CD14-positive monocyte (primary cell): ENCODE measurements around the gene SLC2A4RG. TPM values are rescaled to one million over a fixed set of nuclear protein-coding genes. Genes with fewer than 3 reads are reported as not detected.

Experiments used
- DNase-seq, 3 donors: peaks; one replicate each; pipeline ENCODE4 v3.0.0-alpha.2; 2011 to 2022
- H2AFZ ChIP-seq: 2 replicates; pipeline ENCODE4 v1.6.0; 2012; ENCODE audit warnings: mild to moderate bottlenecking, low read depth, low read length, inconsistent platforms; ENCODE audit not compliant: insufficient read depth, poor library complexity, severe bottlenecking
- H3K27ac ChIP-seq, 2 donors: 1 replicate in 1 of 2; 2 replicates in 1 of 2; pipeline ENCODE4 v1.5.1; 2012 to 2013; ENCODE audit warnings: low read length in 2 of 2, control low read depth in 1 of 2, inconsistent platforms in 1 of 2, low read depth in 1 of 2, mild to moderate bottlenecking in 1 of 2
- H3K27me3 ChIP-seq, 2 donors: one replicate each; pipeline versions ENCODE4 v1.6.0 to v1.6.1; 2011 to 2013; ENCODE audit warnings: low read length in 2 of 2; ENCODE audit not compliant: control insufficient read depth in 2 of 2, insufficient read depth in 2 of 2
- H3K36me3 ChIP-seq, 2 donors: replicated peaks in 1 of 2; 1 replicate in 1 of 2; 2 replicates in 1 of 2; pipeline versions ENCODE4 v1.5.1 to v1.6.1; 2012 to 2013; ENCODE audit warnings: low read length in 2 of 2, control low read depth in 1 of 2, inconsistent platforms in 1 of 2, mild to moderate bottlenecking in 1 of 2; ENCODE audit not compliant: insufficient read depth in 2 of 2, control insufficient read depth in 1 of 2
- H3K4me1 ChIP-seq, 2 donors: 1 replicate in 1 of 2; 2 replicates in 1 of 2; pipeline versions ENCODE4 v1.5.1 to v1.6.1; 2012 to 2013; ENCODE audit warnings: low read length in 2 of 2, control low read depth in 1 of 2, inconsistent platforms in 1 of 2, mild to moderate bottlenecking in 1 of 2, moderate library complexity in 1 of 2; ENCODE audit not compliant: insufficient read depth in 2 of 2, control insufficient read depth in 1 of 2
- H3K4me2 ChIP-seq: replicated peaks from 2 replicates; pipeline ENCODE3; 2012; ENCODE audit warnings: low read length, moderate library complexity, mild to moderate bottlenecking; ENCODE audit not compliant: poor library complexity, severe bottlenecking; ENCODE audit errors: extremely low read depth
- H3K4me3 ChIP-seq, 3 experiments: fragments of 200-600 bp in 1 of 3; sonication (generic) in 1 of 3; replicated peaks in 1 of 3; 1 replicate in 2 of 3; 2 replicates in 1 of 3; pipeline ENCODE4 v1.5.1; 2011 to 2013; ENCODE audit warnings: low read length in 3 of 3, mild to moderate bottlenecking in 3 of 3, control low read depth in 2 of 3, low read depth in 2 of 3, inconsistent platforms in 1 of 3, moderate library complexity in 1 of 3
- H3K79me2 ChIP-seq: 2 replicates; pipeline ENCODE4 v1.6.0; 2012; ENCODE audit warnings: mild to moderate bottlenecking, control low read depth, inconsistent platforms, low read length, moderate library complexity; ENCODE audit not compliant: insufficient read depth
- H3K9ac ChIP-seq: 2 replicates; pipeline ENCODE4 v1.6.0; 2017; ENCODE audit warnings: low read length, mild to moderate bottlenecking; ENCODE audit not compliant: insufficient read depth, poor library complexity, severe bottlenecking
- H3K9me3 ChIP-seq, 2 donors: replicated peaks in 1 of 2; 1 replicate in 1 of 2; 2 replicates in 1 of 2; pipeline versions ENCODE4 v1.5.1 to v1.6.1; 2012 to 2013; ENCODE audit warnings: low read length in 2 of 2, control low read depth in 1 of 2; ENCODE audit not compliant: control insufficient read depth in 1 of 2, insufficient read depth in 1 of 2
- H4K20me1 ChIP-seq: 2 replicates; pipeline ENCODE4 v1.6.0; 2012; ENCODE audit warnings: mild to moderate bottlenecking, low read length, control low read depth, moderate library complexity; ENCODE audit not compliant: insufficient read depth
- H3K27ac Mint-ChIP-seq, 7 donors: one replicate each; pipeline ENCODE4 v1.8.0; 2020; ENCODE audit warnings: mild to moderate bottlenecking in 7 of 7, mixed read lengths in 7 of 7, moderate library complexity in 6 of 7, inconsistent platforms in 2 of 7
- H3K27me3 Mint-ChIP-seq, 3 donors: one replicate each; pipeline ENCODE4 v1.8.0; 2021 to 2022; ENCODE audit warnings: low read depth in 3 of 3, mild to moderate bottlenecking in 3 of 3, mixed read lengths in 3 of 3, moderate library complexity in 3 of 3, inconsistent platforms in 1 of 3
- H3K36me3 Mint-ChIP-seq, 2 donors: one replicate each; pipeline ENCODE4 v1.8.0; 2020; ENCODE audit warnings: mixed read lengths in 2 of 2, inconsistent platforms in 1 of 2, mild to moderate bottlenecking in 1 of 2
- H3K4me1 Mint-ChIP-seq: one replicate; pipeline ENCODE4 v1.8.0; 2020; ENCODE audit warnings: mild to moderate bottlenecking, mixed read lengths
- H3K4me3 Mint-ChIP-seq, 2 donors: one replicate each; pipeline ENCODE4 v1.8.0; 2020; ENCODE audit warnings: mild to moderate bottlenecking in 2 of 2, mixed read lengths in 2 of 2, moderate library complexity in 1 of 2
- H3K9me3 Mint-ChIP-seq, 7 donors: one replicate each; pipeline ENCODE4 v1.8.0; 2020 to 2022; ENCODE audit warnings: mixed read lengths in 7 of 7, mild to moderate bottlenecking in 6 of 7, moderate library complexity in 6 of 7, inconsistent platforms in 2 of 7
- WGBS: methylation state at CpG from one replicate; pipeline ENCODE4 v1.1.5; 2013; ENCODE audit warnings: missing lambda C conversion rate; ENCODE audit not compliant: insufficient coverage; 5-methylcytosine and 5-hydroxymethylcytosine counted together
- intact Hi-C, 2 donors: fragments of 100-400 bp; cut with micrococcal nuclease; formaldehyde crosslinking; loops; one replicate each; pipeline versions ENCODE4 v1.15.0 to v1.15.1; 2023
- polyA plus RNA-seq, 3 donors: library from polyadenylated mRNA; depleted of rRNA in 1 of 3; unstranded in 2 of 3; stranded (reverse) in 1 of 3; fragments of 300-500 nt in 2 of 3; fragments of >200 nt in 1 of 3; fragmentation: Illumina TruSeq in 2 of 3; gene quantifications; 1 replicate in 2 of 3; 2 replicates in 1 of 3; pipeline ENCODE4 v1.2.3, GENCODE V29; 2012 to 2021
- TF ChIP-seq, protein P1 (sequence below): fragments of 200-600 bp; IDR thresholded peaks from one replicate; pipeline ENCODE4 v1.8.0; 2022; ENCODE audit warnings: antibody characterized with exemption, mild to moderate bottlenecking

The SLC2A4RG gene
- polyA plus RNA-seq, 3 donors, result 0.46 to 21.0 (median 1.5) TPM

- Histone ChIP-seq H3K9ac (no peak overlapping the region), H3K4me2 (no peak overlapping the region), H3K27me3 (no peaks in the 10 kb centered on the region), H3K4me1 (no peaks in the 10 kb centered on the region), H2AFZ (no peak overlapping the region), H3K4me3 (no peak overlapping the region), H3K9me3 (no peaks in the 10 kb centered on the region), H3K79me2 (no peaks in the 10 kb centered on the region), H3K36me3 (no peaks in the 10 kb centered on the region), H4K20me1 (no peaks in the 10 kb centered on the region), H3K27ac (no peak overlapping the region)
- no peak overlapping the region for H3K27ac Mint-ChIP-seq
- WGBS, result 85% methylated on average over 18 of the region's 18 CpGs
- no peak for DNase-seq
- TF ChIP-seq, protein P1, sequence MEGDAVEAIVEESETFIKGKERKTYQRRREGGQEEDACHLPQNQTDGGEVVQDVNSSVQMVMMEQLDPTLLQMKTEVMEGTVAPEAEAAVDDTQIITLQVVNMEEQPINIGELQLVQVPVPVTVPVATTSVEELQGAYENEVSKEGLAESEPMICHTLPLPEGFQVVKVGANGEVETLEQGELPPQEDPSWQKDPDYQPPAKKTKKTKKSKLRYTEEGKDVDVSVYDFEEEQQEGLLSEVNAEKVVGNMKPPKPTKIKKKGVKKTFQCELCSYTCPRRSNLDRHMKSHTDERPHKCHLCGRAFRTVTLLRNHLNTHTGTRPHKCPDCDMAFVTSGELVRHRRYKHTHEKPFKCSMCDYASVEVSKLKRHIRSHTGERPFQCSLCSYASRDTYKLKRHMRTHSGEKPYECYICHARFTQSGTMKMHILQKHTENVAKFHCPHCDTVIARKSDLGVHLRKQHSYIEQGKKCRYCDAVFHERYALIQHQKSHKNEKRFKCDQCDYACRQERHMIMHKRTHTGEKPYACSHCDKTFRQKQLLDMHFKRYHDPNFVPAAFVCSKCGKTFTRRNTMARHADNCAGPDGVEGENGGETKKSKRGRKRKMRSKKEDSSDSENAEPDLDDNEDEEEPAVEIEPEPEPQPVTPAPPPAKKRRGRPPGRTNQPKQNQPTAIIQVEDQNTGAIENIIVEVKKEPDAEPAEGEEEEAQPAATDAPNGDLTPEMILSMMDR, result no peak
- no peak overlapping the region for H3K4me3 Mint-ChIP-seq
- peaks cover 0 to 4% (median 0%) of the 10 kb centered on the region in 7 donors for H3K9me3 Mint-ChIP-seq
- intact Hi-C loops, result no loop called here
- H3K36me3 Mint-ChIP-seq, result no peaks in the 10 kb centered on the region
- H3K27me3 Mint-ChIP-seq, result peaks cover 0 to 9% (median 6%) of the 10 kb centered on the region in 3 donors
- no peaks in the 10 kb centered on the region for H3K4me1 Mint-ChIP-seq
These were observed 27.9 kb downstream of the SLC2A4RG start for GRCh38 chr20:63767456-63767855.

- intact Hi-C loops, result no loop called here
- Histone ChIP-seq H3K4me2 (no peak overlapping the region), H3K4me1 (no peaks in the 10 kb centered on the region)
These were observed 28.3 kb downstream of the SLC2A4RG start for GRCh38 chr20:63767886-63768285.

More at GRCh38 chr20:63767886-63768285, 28.3 kb downstream of the SLC2A4RG start:
- H3K4me3 ChIP-seq, result no peak overlapping the region
- TF ChIP-seq, protein P1, result no peak
- H3K36me3 Mint-ChIP-seq, result no peaks in the 10 kb centered on the region
- H3K27ac ChIP-seq, result no peak overlapping the region
- no peak overlapping the region for H3K9ac ChIP-seq
- H3K79me2 ChIP-seq, result no peaks in the 10 kb centered on the region
- no peak overlapping the region for H3K4me3 Mint-ChIP-seq
- no peak overlapping the region for H2AFZ ChIP-seq
- 94% methylated on average over 5 of the region's 7 CpGs for WGBS
- no peak overlapping the region for H3K27ac Mint-ChIP-seq
- H3K4me1 Mint-ChIP-seq, result peaks cover 1% of the 10 kb centered on the region
- no peak for DNase-seq
- H3K9me3 Mint-ChIP-seq, result peaks cover 0 to 4% (median 0%) of the 10 kb centered on the region in 7 donors
- peaks cover 0 to 10% (median 6%) of the 10 kb centered on the region in 3 donors for H3K27me3 Mint-ChIP-seq
- H3K27me3 ChIP-seq, result no peaks in the 10 kb centered on the region
- H3K36me3 ChIP-seq, result no peaks in the 10 kb centered on the region
- H3K9me3 ChIP-seq, result no peaks in the 10 kb centered on the region
- H4K20me1 ChIP-seq, result no peaks in the 10 kb centered on the region
